Activated CD4-positive, alpha-beta T cell treated with anti-CD3 and anti-CD28 coated beads for 36 hours (primary cell): ENCODE data around the gene DUOXA1. TPM values are rescaled to one million over a fixed set of nuclear protein-coding genes. Genes with fewer than 3 reads are reported as not detected.

Source experiments
- ATAC-seq: fragments of 200-7000 bp; cut with Tn5 transposase; one replicate; pipeline ENCODE4 v1.10.0; 2021; ENCODE audit warnings: mild to moderate bottlenecking, moderate library complexity
- CTCF ChIA-PET: fragments of 350-600 bp; sonication (Branson Sonifier 250); formaldehyde crosslinking; loops from one replicate; lab custom pipeline; 2021; ENCODE audit warnings: antibody characterized with exemption; lab: Charles Lee
- POLR2A ChIA-PET: fragments of 350-600 bp; sonication (Branson Sonifier 250); formaldehyde crosslinking; loops from one replicate; lab custom pipeline; 2021; ENCODE audit warnings: antibody characterized with exemption, inconsistent platforms; lab: Charles Lee
- DNase-seq: peaks from one replicate; pipeline ENCODE4 v3.0.0-alpha.2; 2020
- H3K27ac Mint-ChIP-seq: one replicate; pipeline ENCODE4 v1.8.0; 2021; ENCODE audit warnings: mixed read lengths
- H3K27me3 Mint-ChIP-seq: one replicate; pipeline ENCODE4 v1.8.0; 2021; ENCODE audit warnings: mixed read lengths
- H3K36me3 Mint-ChIP-seq: one replicate; pipeline ENCODE4 v1.8.0; 2021; ENCODE audit warnings: low read depth, mixed read lengths
- H3K4me1 Mint-ChIP-seq: one replicate; pipeline ENCODE4 v1.8.0; 2021; ENCODE audit warnings: mixed read lengths
- H3K4me3 Mint-ChIP-seq: one replicate; pipeline ENCODE4 v1.8.0; 2021; ENCODE audit warnings: mild to moderate bottlenecking, moderate library complexity, mixed read lengths
- H3K9me3 Mint-ChIP-seq: one replicate; pipeline ENCODE4 v1.8.0; 2021; ENCODE audit warnings: low read depth, mixed read lengths
- intact Hi-C, 2 experiments: fragments of 100-400 bp; cut with DNase I in 1 of 2; cut with micrococcal nuclease in 1 of 2; formaldehyde crosslinking; loops; one replicate each; pipeline versions ENCODE4 v1.14.2 to v1.15.1; 2022 to 2024; cut with DNase I, micrococcal nuclease
- total RNA-seq, 2 experiments: library from RNA; stranded (reverse); gene quantifications; one replicate each; pipeline ENCODE4 v1.2.3, GENCODE V29; 2021

DUOXA1 gene
- total RNA-seq = under 1 TPM in 1 of 2 experiments, not detected in 1; 0.19 TPM

GRCh38 chr15:45129651-45130129, at the start of gene DUOXA1, which contains the start of gene DUOX1:
Gene DUOXA1, minus strand, starts transcription at chr15:45129879. Its CDS starts 6,865 bp downstream, at chr15:45123014.
Gene DUOX1, plus strand, starts transcription at chr15:45129994. Its CDS starts 1,973 bp downstream, at chr15:45131967.
- intact Hi-C loops = no loop called here
- Mint-ChIP-seq H3K36me3 (no peaks in the 10 kb centered on the region), H3K4me3 (no peak within 1 kb of the TSS), H3K27ac (no peak within 1 kb of the TSS), H3K4me1 (peaks cover 2% of the 10 kb centered on the region), H3K27me3 (peaks cover 57% of the 10 kb centered on the region), H3K9me3 (no peaks in the 10 kb centered on the region)
- peak; percentile 63 for DNase-seq
- ChIA-PET POLR2A (no interaction called here), CTCF (interaction anchor here (0.5 to 4.9 kb wide), 5 partner anchors 10 to 204 kb away, joined by 3 to 29 read pairs (median 3); no protein-coding TSS in a partner anchor)
- peak; percentile 71 for ATAC-seq

GRCh38 chr15:45177285-45177684, 47.6 kb upstream of the DUOXA1 start:
- intact Hi-C loops = no loop called here
- Mint-ChIP-seq H3K4me1 (peaks cover 9% of the 10 kb centered on the region), H3K36me3 (peaks cover 10% of the 10 kb centered on the region), H3K4me3 (no peak overlapping the region), H3K27me3 (no peaks in the 10 kb centered on the region), H3K9me3 (no peaks in the 10 kb centered on the region), H3K27ac (no peak overlapping the region)
- ATAC-seq (no peak), DNase-seq (no peak)
- CTCF ChIA-PET = interaction anchor here (0.6 to 1.4 kb wide), 5 partner anchors 9 to 96 kb away, joined by 3 to 6 read pairs (median 5); no protein-coding TSS in a partner anchor
- POLR2A ChIA-PET = no interaction called here

GRCh38 chr15:45174577-45174976, 44.9 kb upstream of the DUOXA1 start:
- intact Hi-C loops = no loop called here
- no peak overlapping the region for H3K4me3 Mint-ChIP-seq
- peaks cover 10% of the 10 kb centered on the region for H3K36me3 Mint-ChIP-seq
- ATAC-seq (no peak), DNase-seq (no peak)
- H3K9me3 Mint-ChIP-seq = no peaks in the 10 kb centered on the region
- ChIA-PET CTCF (interaction anchor here (1.0 kb wide), 1 partner anchor 14 kb away, joined by 4 read pairs; no protein-coding TSS in a partner anchor), POLR2A (interaction anchor here (0.5 kb wide), 1 partner anchor 509 kb away, joined by 4 read pairs; no protein-coding TSS in a partner anchor)
- H3K27me3 Mint-ChIP-seq = no peaks in the 10 kb centered on the region
- no peaks in the 10 kb centered on the region for H3K4me1 Mint-ChIP-seq
- H3K27ac Mint-ChIP-seq = no peak overlapping the region

GRCh38 chr15:45174069-45174468, 44.4 kb upstream of the DUOXA1 start:
- no peaks in the 10 kb centered on the region for H3K27me3 Mint-ChIP-seq
- no peak overlapping the region for H3K27ac Mint-ChIP-seq
- ATAC-seq (no peak), DNase-seq (no peak)
- H3K9me3 Mint-ChIP-seq = no peaks in the 10 kb centered on the region
- ChIA-PET CTCF (no interaction called here), POLR2A (interaction anchor here (0.5 kb wide), 1 partner anchor 508 kb away, joined by 4 read pairs; no protein-coding TSS in a partner anchor)
- H3K4me3 Mint-ChIP-seq = no peak overlapping the region
- H3K36me3 Mint-ChIP-seq = peaks cover 10% of the 10 kb centered on the region
- intact Hi-C loops = no loop called here
- no peaks in the 10 kb centered on the region for H3K4me1 Mint-ChIP-seq

GRCh38 chr15:45171912-45172311, 42.2 kb upstream of the DUOXA1 start:
- Mint-ChIP-seq H3K27me3 (no peaks in the 10 kb centered on the region), H3K27ac (no peak overlapping the region), H3K4me1 (no peaks in the 10 kb centered on the region), H3K4me3 (no peak overlapping the region), H3K9me3 (no peaks in the 10 kb centered on the region), H3K36me3 (peaks cover 4% of the 10 kb centered on the region)
- no peak for DNase-seq
- ChIA-PET POLR2A (no interaction called here), CTCF (interaction anchor here (1.6 kb wide), 1 partner anchor 9 kb away, joined by 3 read pairs; no protein-coding TSS in a partner anchor)
- no peak for ATAC-seq
- intact Hi-C loops = no loop called here

GRCh38 chr15:45169608-45170480, 40.2 kb upstream of the DUOXA1 start:
- intact Hi-C loops = loop anchor here (5.0 kb wide), 1 partner anchor 287 kb away; no protein-coding TSS in a partner anchor
- peaks cover 9% of the 10 kb centered on the region for H3K4me1 Mint-ChIP-seq
- H3K27ac Mint-ChIP-seq = no peak overlapping the region
- H3K4me3 Mint-ChIP-seq = no peak overlapping the region
- DNase-seq (no peak), ATAC-seq (no peak)
- POLR2A ChIA-PET = no interaction called here
- no peaks in the 10 kb centered on the region for H3K36me3 Mint-ChIP-seq
- CTCF ChIA-PET = interaction anchor here (0.6 to 3.6 kb wide), 10 partner anchors 9 to 297 kb away, joined by 3 to 19 read pairs (median 4); partner anchors contain the start of gene SHF
- no peaks in the 10 kb centered on the region for H3K9me3 Mint-ChIP-seq
- H3K27me3 Mint-ChIP-seq = no peaks in the 10 kb centered on the region

GRCh38 chr15:45168751-45169551, 39.3 kb upstream of the DUOXA1 start:
- ATAC-seq = no peak
- H3K27ac Mint-ChIP-seq = no peak overlapping the region
- intact Hi-C loops = loop anchor here (5.0 kb wide), 1 partner anchor 288 kb away; no protein-coding TSS in a partner anchor
- ChIA-PET CTCF (interaction anchor here (0.9 to 3.6 kb wide), 13 partner anchors 8 to 260 kb away, joined by 3 to 19 read pairs (median 5); partner anchors contain the start of gene SHF), POLR2A (interaction anchor here (0.9 to 1.3 kb wide), 2 partner anchors 19 to 29 kb away, joined by 3 to 5 read pairs; partner anchors contain the start of gene SHF)
- no peak for DNase-seq
- H3K27me3 Mint-ChIP-seq = no peaks in the 10 kb centered on the region
- peaks cover 9% of the 10 kb centered on the region for H3K4me1 Mint-ChIP-seq
- no peak overlapping the region for H3K4me3 Mint-ChIP-seq
- no peaks in the 10 kb centered on the region for H3K9me3 Mint-ChIP-seq
- H3K36me3 Mint-ChIP-seq = no peaks in the 10 kb centered on the region

- H3K27ac Mint-ChIP-seq = no peak overlapping the region
- H3K36me3 Mint-ChIP-seq = no peaks in the 10 kb centered on the region
- CTCF ChIA-PET = interaction anchor here (0.9 to 3.6 kb wide), 14 partner anchors 9 to 218 kb away, joined by 3 to 19 read pairs (median 5); partner anchors contain the start of gene SHF
- POLR2A ChIA-PET = interaction anchor here (0.9 to 1.3 kb wide), 3 partner anchors 18 to 30 kb away, joined by 3 to 5 read pairs (median 4); partner anchors contain the start of gene SHF
- no peak overlapping the region for H3K4me3 Mint-ChIP-seq
- peaks cover 9% of the 10 kb centered on the region for H3K4me1 Mint-ChIP-seq
- no peaks in the 10 kb centered on the region for H3K9me3 Mint-ChIP-seq
- DNase-seq (no peak), ATAC-seq (no peak)
- intact Hi-C loops = loop anchor here (5.0 kb wide), 1 partner anchor 289 kb away; no protein-coding TSS in a partner anchor
- H3K27me3 Mint-ChIP-seq = no peaks in the 10 kb centered on the region
Measured at GRCh38 chr15:45168286-45168685, 38.6 kb upstream of the DUOXA1 start.

- Mint-ChIP-seq H3K36me3 (no peaks in the 10 kb centered on the region), H3K27me3 (no peaks in the 10 kb centered on the region), H3K9me3 (no peaks in the 10 kb centered on the region), H3K4me1 (peaks cover 9% of the 10 kb centered on the region), H3K4me3 (peak overlapping the region; percentile 69), H3K27ac (peak overlapping the region; percentile 77)
- no peak for ATAC-seq
- DNase-seq = no peak
- ChIA-PET POLR2A (interaction anchor here (0.9 to 1.3 kb wide), 3 partner anchors 19 to 30 kb away, joined by 3 to 5 read pairs (median 4); partner anchors contain the start of gene SHF), CTCF (interaction anchor here (0.8 to 3.6 kb wide), 19 partner anchors 8 to 217 kb away, joined by 3 to 19 read pairs (median 5); partner anchors contain the start of gene SHF)
- intact Hi-C loops = loop anchor here (1.0 to 5.0 kb wide), 9 partner anchors 13 to 419 kb away; partner anchors contain the start of gene BLOC1S6 (in 1 of the 2)
Measured at GRCh38 chr15:45167631-45168205, 38.0 kb upstream of the DUOXA1 start.
